GM19438 (cell line): ENCODE measurements around the gene ECHDC1.
A peak's percentile ranks its signal among the peaks of the same experiment; 100 is the strongest.
"Not testable (repeated sequence)": the region's sequence is repeated elsewhere in the genome, so short reads cannot be mapped to it uniquely, and the experiment has no call there.

Experiments
- ATAC-seq: cut with Tn5 transposase; IDR thresholded peaks from one replicate; pipeline ENCODE4 v1.9.1; 2021; ENCODE audit warnings: low read depth; ENCODE audit not compliant: unreplicated experiment

ECHDC1 gene

GRCh38 chr6:127342946-127343808 lies at the start of gene ECHDC1:
ECHDC1 (minus strand) TSS chr6:127343609; CDS start chr6:127331028, 12,581 bp downstream.
- peak; percentile 71 for ATAC-seq

GRCh38 chr6:127392301-127392700 lies 48.9 kb upstream of the ECHDC1 start:
- ATAC-seq: no peak

GRCh38 chr6:127391094-127391953 lies 47.9 kb upstream of the ECHDC1 start:
- no peak for ATAC-seq

GRCh38 chr6:127389706-127390105 lies 46.3 kb upstream of the ECHDC1 start:
- ATAC-seq: no peak

- ATAC-seq: no peak
Measured at GRCh38 chr6:127385668-127386430, 42.4 kb upstream of the ECHDC1 start.

GRCh38 chr6:127384848-127385247 lies 41.4 kb upstream of the ECHDC1 start:
- not testable (repeated sequence) for ATAC-seq

- no peak for ATAC-seq
Measured at GRCh38 chr6:127383988-127384387, 40.6 kb upstream of the ECHDC1 start.

- ATAC-seq: no peak
Measured at GRCh38 chr6:127382413-127382812, 39.0 kb upstream of the ECHDC1 start.

- no peak for ATAC-seq
Measured at GRCh38 chr6:127381384-127381783, 38.0 kb upstream of the ECHDC1 start.

- ATAC-seq: no peak
Measured at GRCh38 chr6:127376685-127377084, 33.3 kb upstream of the ECHDC1 start.

- ATAC-seq: no peak
Measured at GRCh38 chr6:127367023-127367375, 23.6 kb upstream of the ECHDC1 start.

- ATAC-seq: no peak
Measured at GRCh38 chr6:127366282-127367022, 23.0 kb upstream of the ECHDC1 start.

GRCh38 chr6:127365874-127366273 lies 22.5 kb upstream of the ECHDC1 start:
- ATAC-seq: no peak

GRCh38 chr6:127352524-127352923 lies 9.1 kb upstream of the ECHDC1 start:
- ATAC-seq: no peak

- ATAC-seq: no peak
Measured at GRCh38 chr6:127349980-127350379, 6.6 kb upstream of the ECHDC1 start.

- no peak for ATAC-seq
Measured at GRCh38 chr6:127348028-127348661, 4.7 kb upstream of the ECHDC1 start.

GRCh38 chr6:127347178-127347577 lies 3.8 kb upstream of the ECHDC1 start:
- ATAC-seq: no peak

GRCh38 chr6:127345521-127345920 lies 2.1 kb upstream of the ECHDC1 start:
- ATAC-seq: no peak

- peak; percentile 1 for ATAC-seq
Measured at GRCh38 chr6:127343809-127344659, 625 bp upstream of the ECHDC1 start.
